NCI-H146 treated with DMSO at 0.1 percent for 48 hours (cell line): ENCODE data around the gene NECTIN4.
A peak's percentile ranks its signal among the peaks of the same experiment; 100 is the strongest.
"Not testable (repeated sequence)": the region's sequence is repeated elsewhere in the genome, so short reads cannot be mapped to it uniquely, and the experiment has no call there.

Experiments used
- DNase-seq: peaks from one replicate; lab custom pipeline; 2025; ENCODE audit not compliant: unreplicated experiment; lab: John Stamatoyannopoulos, UW

NECTIN4 gene

DNA sequence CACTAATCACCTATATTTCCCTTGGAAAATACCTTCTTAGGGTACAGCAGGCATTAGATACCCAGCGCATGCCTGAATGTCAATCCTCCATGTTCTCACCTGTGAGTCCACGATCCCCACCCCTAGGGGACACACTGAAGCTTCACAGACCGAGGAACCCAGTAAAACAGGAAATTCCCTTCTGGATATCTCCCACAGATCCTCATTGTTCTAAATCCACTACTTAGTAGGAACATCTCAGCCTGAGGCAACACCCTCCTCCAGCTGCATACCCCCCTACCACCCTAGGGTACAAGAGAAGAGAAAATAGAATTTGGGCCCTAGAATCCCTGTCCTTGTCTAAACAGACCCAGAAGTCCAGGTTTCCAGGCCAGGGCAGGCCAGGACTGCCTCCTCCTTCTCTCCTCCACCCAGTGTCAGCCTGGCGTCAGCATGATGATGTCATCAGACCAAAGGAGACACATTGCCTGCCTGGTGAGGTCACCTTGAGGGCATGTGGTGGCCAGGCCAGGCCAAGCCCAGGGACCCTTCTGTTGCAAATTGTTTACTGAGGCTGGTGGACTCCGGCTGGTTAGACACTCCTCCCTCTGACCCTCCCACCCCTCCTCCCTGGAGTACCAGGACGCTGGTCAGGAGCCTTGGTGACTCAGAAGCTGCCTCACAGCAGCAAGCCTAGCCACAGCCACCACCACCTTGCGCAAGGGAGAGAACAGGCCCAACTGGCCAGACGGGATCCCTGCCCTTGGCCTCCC lies 6.2 kb downstream of the NECTIN4 start:
- DNase-seq = no peak

DNA sequence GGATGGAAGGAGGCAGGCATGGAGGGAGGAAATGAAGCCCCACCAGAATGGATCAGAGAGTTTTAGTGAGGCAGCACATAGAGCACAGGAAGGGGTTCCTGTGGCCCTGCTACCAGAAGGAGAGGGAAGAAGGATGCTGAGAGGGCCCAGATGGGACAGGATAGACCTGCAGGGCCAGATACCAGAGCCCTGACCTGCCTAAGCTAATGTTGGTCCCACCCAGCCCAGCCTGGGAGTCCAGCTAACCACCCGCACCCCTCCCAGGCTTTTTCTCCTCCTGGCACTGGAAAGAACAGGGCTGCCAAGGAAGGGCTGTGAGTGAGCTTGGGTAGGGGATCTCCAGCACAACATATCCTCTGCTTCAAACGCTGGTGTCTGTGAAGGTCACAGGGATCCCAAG lies 6.9 kb downstream of the NECTIN4 start:
- no peak for DNase-seq

DNA sequence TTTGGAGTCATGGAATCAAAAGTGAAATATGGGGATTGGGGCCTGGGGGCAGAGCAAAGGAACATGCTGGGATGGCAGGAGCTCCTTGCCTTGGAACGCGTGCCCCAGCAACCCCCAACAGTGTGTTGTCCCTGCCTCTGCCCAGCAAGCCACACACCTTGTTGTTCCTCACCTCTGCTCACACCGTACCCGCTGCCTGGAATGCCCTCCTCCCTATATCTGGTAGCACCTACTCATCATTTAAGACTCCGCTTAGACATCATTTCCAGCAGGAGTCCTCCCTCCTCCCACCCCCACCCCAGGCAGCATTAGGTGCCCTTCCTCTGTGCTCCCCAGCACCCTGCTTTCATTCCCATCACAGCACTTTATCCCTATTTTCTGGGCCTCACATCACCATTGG lies 7.8 kb downstream of the NECTIN4 start:
- DNase-seq = no peak

DNA sequence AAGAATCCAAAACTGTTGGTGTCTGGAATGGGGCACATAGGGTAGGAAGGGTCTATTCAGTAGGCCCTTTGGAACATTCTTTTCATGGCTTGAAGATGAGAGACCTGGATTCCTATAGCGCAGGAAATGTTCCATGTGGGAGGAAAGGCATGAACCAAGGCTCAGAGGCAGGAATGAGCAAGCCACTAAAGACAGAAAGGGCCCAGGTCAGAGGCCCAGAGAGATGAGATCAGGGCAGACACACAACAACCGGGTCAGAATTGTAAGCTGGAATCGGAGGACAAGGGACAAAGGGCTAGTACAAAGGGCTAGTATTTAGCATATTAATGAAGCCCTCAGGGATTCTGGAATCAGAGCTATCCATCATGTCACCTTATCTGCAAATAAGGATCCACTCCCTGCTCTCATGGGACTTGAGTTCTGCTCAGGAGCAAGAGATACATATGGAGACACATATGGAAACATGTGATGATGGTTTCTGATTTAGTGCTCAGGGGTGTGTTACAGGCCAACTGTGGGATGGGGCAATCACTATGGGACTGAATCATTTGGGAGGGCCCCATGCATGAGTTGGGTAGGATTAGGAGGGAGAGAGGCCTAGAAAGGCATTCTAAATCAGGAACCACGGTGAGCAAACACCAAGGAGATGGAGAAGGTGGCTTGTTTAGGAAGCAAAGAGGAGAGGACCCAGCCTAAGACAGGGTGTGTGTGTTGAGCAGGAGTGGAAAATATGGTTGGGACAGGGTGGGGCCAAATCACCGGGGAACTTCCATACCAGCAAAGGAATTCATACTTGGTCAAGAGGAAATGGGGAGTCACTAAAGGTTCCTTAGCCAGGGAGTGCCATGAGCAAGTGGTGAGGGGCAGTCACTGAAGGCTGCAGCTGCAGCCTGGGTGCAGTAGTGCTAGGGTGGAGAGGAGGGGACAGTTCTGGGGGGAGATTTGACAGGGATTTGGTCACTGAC lies 8.6 kb downstream of the NECTIN4 start:
- peak; percentile 17 for DNase-seq

DNA sequence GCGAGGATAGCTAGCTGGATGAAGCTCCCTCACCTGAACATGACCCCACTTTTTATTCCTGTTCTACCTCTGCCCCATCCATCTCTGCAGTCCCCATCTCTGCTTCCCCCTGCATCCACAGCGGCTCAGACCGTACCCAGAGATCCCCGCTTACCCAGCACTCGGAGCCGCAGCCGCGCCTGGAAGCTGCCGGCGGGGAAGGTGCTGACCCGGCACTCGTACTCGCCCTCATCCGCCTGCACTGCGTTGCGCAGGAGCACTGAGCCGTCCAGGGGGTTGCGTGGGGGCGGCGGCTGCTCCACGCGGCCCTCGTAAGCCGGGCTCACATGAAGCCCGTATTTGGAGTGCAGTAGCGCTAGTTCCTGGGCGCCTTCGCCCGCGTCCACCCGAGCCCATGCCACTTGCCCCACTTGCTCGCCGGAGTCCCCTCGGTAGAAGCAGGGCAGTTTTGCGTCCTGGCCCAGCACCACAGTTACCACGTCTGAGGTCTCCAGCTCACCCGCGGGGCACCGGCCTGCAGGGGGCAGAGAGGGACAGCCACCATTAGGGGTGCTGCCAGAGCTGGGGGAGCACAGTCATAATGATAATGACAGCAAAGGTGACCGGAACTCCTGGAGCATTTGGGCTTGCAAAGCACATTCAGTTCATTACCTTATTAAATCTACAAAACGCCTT lies 9.8 kb downstream of the NECTIN4 start:
- DNase-seq = no peak

DNA sequence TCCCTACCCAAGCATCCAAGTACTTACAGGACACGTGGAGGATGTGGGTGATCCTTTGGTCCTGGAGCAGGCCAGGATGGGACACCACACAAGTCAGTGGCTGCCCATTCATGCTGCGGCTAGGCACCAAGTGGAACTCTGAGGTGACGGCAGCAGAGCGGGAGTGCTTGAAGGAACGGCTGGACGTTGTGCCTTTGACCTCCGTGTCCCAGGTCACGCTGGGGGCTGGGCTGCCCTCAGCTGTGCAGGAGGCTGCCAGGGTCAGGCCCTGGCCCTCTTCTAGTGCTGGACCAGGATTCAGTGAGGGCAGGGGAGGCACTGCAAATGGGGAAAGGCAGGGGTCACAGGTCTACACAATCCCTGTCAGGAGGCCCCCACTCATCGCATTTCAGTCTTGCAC lies 11.9 kb downstream of the NECTIN4 start:
- DNase-seq = no peak

DNA sequence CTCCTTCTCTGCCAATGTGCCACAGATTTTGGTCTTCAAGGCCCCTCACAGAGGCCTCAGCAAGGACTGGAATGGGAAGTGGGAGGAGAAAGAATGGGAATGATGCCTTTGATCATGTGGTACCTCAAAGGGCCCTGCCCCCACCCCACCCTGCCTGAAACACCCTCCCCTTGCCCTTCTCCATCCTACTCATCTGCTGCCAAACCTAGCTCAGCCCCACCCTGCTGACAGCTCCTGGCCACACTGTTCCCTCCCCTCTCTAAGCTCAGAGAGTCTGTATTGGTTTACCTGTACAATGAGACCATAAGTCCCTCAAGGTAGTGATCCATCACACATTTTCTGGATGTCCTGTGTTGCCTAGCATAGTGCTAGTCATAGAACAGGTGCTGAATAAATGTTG lies 12.9 kb downstream of the NECTIN4 start:
- DNase-seq = no peak

DNA sequence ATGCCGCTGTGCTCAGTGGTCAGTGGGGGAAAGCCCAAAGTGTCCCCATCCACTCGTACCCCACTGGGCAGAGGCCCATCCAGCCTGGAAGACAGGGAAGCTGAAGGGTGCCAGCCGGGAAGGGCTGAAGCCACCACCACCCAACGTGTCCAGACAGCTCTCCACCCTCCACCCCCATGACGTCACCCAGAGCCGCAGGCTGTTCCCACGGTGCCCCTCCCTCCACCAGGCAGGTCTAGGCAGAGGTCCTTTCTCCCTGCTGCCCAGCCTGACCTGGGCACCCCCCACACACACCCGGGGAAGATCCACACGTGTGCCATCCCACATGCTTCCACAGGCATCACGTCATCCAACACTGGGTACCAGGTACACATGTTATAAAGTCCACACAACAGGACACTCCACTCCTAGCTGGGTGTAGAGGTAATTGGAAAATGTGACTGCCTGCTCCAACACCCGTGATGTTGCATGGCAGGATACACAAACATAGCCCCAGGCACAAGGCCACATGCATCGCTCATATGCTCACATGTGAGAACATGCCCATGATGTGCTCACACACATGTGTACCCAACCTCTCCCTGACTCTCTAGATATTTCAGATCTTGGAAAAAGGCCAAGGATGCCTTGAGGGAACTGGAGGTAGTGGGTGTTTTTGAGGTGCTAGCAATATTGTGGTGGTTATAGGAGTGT lies 14.5 kb downstream of the NECTIN4 start:
- DNase-seq = no peak

DNA sequence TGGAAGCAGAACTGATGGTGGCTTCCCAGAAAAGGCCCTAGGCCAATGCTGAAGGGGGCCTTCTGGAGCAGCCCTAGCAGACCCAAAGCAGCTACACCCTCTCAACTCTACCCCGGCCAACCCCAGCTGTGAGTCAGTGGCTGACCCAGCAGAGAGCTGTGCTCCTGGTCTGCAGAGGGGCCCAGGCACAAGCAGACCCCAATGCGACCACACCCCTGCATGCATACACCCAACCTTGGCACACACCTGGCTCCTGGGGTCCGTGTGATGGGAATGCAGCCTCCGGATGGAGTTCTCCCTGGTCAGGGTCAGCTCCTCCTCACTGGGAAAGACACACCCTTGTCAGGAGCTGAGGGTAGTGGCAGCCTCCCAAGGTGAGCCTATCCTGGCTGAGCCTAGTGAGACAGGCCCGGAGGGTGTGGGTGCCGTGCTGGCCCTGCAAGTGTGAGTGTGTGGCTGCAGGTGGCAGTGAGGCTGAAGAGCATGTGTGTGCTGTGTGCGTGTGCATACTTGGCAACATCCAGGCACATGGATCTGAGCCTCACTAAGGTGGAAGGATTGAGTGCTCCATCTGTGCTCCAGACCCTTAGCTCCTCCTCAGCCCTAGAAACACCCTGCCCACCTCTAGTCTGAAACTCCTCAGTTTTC lies 15.8 kb downstream of the NECTIN4 start:
- DNase-seq = no peak

DNA sequence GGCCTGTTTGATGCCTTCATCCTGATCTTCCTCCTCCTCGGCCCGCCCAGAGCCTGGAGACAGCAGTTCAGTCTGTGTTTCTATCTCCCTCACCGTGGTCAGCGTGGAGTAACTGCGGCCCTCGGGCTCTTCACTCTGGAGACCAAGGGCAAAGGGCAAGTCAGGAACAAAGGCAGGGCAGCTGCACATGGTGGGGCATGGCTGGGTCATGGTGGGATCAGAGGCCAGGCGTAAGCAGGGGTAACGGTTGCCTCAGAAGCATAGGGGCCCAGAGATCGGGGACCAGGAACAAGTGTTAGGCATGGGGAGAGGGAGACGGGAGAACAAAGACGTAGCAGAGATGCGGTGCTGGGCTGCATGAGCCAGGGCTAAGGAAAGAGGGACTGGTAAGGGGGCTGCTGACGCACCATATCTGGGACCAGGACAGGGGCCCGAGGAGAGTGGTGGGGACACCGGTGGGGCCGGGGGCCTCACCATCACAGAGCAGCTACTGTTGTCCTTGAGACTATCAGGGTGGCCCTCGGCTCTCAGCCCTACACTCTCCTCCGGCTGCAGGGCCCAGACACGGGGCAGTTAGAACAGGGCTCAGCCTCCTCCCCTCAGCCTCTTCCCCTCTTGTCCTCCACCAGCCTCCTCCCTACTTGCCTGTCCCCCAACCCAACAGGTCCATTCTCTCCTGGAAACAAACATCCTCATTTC lies 16.5 kb downstream of the NECTIN4 start:
- no peak for DNase-seq

DNA sequence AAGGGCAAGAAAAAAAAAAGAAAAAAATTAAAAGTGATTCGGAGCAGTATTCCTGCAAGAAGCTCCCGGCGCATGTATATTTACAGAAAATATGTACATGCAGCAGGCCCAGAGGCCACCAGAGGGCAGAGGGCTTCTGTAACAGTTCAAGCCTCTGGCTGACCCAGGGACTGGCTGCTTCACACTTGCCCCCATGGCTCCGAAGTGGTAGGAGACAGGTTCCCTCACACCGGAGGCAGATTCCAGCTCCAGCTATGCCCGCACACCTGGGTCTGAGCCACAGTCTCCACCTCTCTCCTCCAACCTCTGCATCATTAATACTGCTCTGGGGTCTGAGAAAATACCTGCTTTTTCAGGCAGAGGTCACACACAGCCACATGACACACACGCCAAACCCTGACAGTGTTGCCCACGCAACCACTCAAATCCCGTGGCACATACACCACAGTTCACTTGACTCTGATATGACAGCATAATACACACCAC lies 17.4 kb downstream of the NECTIN4 start:
- DNase-seq = no peak

DNA sequence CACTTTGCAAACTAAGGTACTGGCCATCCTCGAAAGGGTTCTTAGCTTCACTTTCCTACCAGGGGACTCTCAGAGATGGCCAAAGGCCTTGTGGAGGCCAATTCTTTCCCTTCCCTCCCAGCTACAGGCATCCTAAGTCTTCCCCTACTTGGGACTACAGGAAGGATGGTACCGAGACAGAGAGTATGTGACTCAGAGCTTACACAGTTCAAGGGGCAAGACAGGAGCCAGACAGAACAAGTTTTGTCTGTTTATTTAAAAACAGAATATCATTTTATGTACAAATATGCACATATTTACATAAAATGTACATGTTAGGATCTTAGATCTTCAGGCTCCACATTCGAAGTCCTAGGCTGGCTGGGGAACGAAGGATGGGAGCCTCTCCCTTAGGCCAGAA lies 18.6 kb downstream of the NECTIN4 start:
- no peak for DNase-seq

DNA sequence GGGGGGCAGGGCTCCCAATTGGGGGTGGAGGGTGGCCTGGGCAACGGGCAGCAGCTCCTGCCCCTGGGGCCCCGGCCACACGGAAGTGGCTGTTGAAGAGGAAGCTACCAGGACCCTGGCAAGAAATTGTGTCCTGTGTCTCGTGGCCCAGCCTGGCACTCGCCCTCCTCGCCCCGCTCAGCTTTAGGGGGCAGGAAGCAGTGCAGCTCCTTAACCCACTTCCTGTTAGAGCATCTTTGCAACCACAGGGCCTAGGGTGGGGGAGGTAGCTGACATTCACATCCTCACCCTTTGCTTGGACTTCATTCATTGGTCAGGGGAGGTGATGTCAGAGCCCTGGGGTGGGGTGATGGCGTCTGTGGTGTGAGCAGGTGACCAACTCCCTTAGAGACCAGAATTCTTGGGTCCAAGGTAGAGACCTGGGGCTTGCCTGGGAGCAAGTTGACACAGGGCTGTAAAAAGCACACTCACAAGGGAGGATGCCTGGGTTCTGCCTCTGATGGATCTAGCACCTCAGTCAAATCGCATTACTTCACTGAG lies 19.6 kb downstream of the NECTIN4 start, which contains the start of gene ARHGAP30:
ARHGAP30 (minus strand) TSS at position 161 of the 540 bp plus-strand sequence. CDS start 267 bp downstream, outside the sequence.
- DNase-seq = no peak

DNA sequence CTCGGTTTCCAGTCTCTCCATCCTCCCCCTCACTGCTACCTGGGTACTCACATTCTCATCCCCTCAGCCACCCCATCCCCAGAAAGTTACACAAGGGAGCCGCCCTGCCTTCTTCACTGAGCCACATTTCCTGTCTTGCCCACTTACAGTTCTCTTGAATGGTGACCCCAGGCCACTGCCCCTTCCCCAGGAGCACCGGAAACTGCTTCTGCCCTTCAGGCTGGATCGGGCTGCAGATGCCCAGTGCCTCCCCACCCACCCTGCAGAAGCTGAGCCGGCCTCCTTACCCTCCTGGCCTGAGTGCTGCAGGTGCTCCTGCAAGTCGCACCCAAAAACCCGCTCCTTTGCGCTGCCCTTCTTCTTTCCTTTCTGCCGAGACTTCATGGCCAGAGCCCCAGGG lies 20.1 kb downstream of the NECTIN4 start:
- DNase-seq = no peak

DNA sequence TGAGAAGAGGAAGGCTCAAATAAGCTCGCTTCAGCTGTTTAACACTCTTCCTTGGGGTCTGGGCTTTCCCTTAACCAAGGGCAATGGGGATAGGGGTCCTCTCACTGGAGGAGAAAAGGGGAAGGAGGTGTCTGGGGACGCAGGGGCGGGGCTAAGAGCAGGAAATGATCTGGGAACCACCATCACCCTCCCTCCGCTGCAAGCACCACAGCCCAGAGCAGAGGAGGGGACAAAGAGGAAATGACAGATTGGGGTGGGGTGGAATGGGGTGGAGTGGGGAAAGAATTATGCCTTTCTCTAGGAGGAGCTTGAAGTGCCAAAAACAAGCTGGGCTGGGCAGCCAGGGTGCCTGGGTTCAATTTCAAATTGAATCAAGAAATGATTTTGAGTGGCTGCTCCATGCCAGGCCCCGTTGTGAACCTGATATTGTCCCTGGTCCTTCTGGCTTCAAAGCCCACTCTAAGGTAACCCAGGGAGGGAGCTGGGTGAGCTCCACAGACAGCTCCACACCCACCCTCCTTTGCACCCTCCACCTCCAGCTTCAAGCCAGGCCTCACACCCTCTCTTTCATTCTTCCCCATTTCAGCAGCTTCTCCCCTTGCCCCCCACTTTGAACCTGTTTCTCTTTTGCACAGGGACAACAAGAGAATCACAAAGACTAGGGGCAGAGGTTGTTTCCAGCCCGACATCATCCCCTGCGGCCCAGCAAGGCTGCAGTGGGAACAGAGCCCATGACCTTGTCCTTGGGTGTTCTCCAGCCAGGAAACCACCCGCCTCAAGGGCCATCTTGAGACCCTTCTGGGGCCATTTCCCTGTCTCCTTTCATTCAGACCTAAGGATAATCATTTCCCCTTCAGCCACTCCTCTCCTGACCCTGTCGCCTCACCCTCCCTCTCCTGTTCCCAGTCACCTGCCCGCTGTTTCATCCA lies 20.8 kb downstream of the NECTIN4 start:
- DNase-seq = no peak

DNA sequence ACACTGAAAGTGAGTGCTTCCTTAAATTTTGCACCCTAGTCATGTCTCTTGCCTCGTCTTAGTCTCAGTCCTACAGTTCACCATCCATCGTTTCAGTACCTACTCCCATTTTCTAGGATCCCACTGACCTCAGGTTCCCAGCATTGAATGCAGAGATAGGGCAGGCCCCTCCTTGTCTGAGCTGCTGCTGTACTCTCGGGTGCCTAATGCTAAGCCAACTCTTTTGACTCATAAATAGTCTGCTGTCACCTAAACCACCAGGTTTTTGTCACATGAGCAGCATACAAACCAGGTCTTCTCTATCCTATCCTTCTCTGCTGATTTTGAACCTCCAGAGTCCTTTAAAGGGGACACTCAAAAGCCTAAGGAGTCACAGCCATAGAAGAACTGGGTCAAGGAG lies 22.7 kb downstream of the NECTIN4 start:
- no peak for DNase-seq

DNA sequence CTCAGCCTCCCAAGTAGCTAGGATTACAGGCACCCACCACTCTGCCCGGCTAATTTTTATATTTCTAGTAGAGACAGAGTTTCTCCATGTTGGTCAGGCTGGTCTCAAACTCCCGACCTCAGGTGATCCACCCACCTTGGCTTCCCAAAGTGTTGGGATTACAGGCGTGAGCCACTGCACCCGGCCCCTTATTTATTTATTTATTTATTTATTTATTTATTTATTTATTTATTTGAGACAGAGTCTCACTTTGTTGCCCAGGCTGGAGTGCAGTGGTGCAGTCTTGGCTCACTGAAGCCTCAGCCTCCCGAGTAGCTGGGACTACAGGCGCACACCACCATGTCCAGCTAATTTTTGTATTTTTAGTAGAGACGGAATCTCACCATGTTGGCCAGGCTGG lies 23.7 kb downstream of the NECTIN4 start:
- not testable (repeated sequence) for DNase-seq

DNA sequence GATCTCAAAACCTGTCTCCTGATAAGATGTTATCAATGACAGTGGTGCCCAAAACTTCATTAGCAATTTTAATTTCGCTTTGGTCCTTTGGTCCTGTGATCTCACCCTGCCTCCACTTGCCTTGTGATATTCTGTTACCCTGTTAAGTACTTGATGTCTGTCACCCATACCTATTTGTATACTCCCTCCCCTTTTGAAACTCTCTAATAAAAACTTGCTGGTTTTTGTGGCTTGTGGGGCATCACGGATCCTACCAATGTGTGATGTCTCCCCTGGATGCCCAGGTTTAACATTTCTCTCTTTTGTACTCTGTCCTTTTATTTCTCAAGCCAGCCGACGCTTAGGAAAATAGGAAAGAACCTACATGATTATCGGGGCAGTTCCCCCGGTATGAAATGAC lies 25.4 kb downstream of the NECTIN4 start:
- DNase-seq = not testable (repeated sequence)
